Hematopoietic multipotent progenitor cell treated with erythropoietin and hydrocortisone succinate and interleukin-3 and kit ligand, for 8 days (in vitro differentiated cells): ENCODE data around the gene CEP57L1.
A peak's percentile ranks its signal among the peaks of the same experiment; 100 is the strongest.
"Not testable (repeated sequence)": the region's sequence is repeated elsewhere in the genome, so short reads cannot be mapped to it uniquely, and the experiment has no call there.

ENCODE experiments used
- DNase-seq: peaks from one replicate; pipeline ENCODE4 v3.0.0-alpha.2; 2015

The CEP57L1 gene

GRCh38 chr6:109074133-109074415, 21.2 kb upstream of the CEP57L1 start:
- no peak for DNase-seq

- DNase-seq = no peak
Observed at GRCh38 chr6:109075934-109076333, 19.4 kb upstream of the CEP57L1 start.

- peak; percentile 62 for DNase-seq
Observed at GRCh38 chr6:109076377-109076776, 18.9 kb upstream of the CEP57L1 start.

GRCh38 chr6:109079981-109080380, 15.3 kb upstream of the CEP57L1 start:
- no peak for DNase-seq

GRCh38 chr6:109081026-109081425, 14.3 kb upstream of the CEP57L1 start:
- DNase-seq = no peak

GRCh38 chr6:109081516-109082187, 13.7 kb upstream of the CEP57L1 start:
- DNase-seq = no peak

GRCh38 chr6:109082188-109082577, 13.1 kb upstream of the CEP57L1 start:
- DNase-seq = no peak

GRCh38 chr6:109083657-109084056, 11.7 kb upstream of the CEP57L1 start:
- no peak for DNase-seq

- DNase-seq = not testable (repeated sequence)
Observed at GRCh38 chr6:109084146-109084545, 11.2 kb upstream of the CEP57L1 start.

- DNase-seq = no peak
Observed at GRCh38 chr6:109087661-109088264, 7.5 kb upstream of the CEP57L1 start.

- DNase-seq = no peak
Observed at GRCh38 chr6:109088995-109089394, 6.3 kb upstream of the CEP57L1 start.

- DNase-seq = no peak
Observed at GRCh38 chr6:109091314-109092024, 3.8 kb upstream of the CEP57L1 start.

GRCh38 chr6:109092074-109092473, 3.2 kb upstream of the CEP57L1 start:
- no peak for DNase-seq

GRCh38 chr6:109093732-109094415, 1.4 kb upstream of the CEP57L1 start:
- DNase-seq = no peak

- DNase-seq = peak; percentile 86
Observed at GRCh38 chr6:109094416-109095035, 781 bp upstream of the CEP57L1 start, which contains the start of gene SESN1. Gene SESN1 (minus strand): TSS chr6:109094846. CDS start chr6:109094073, 773 bp downstream.

GRCh38 chr6:109095835-109096084, 453 bp downstream of the CEP57L1 start:
- DNase-seq = no peak

- no peak for DNase-seq
Observed at GRCh38 chr6:109096208-109096607, 901 bp downstream of the CEP57L1 start.

- no peak for DNase-seq
Observed at GRCh38 chr6:109097661-109098060, 2.4 kb downstream of the CEP57L1 start.

- peak; percentile 75 for DNase-seq
Observed at GRCh38 chr6:109102762-109103161, 7.5 kb downstream of the CEP57L1 start.

GRCh38 chr6:109103942-109104341, 8.6 kb downstream of the CEP57L1 start:
- DNase-seq = no peak

- no peak for DNase-seq
Observed at GRCh38 chr6:109104512-109104911, 9.2 kb downstream of the CEP57L1 start.

GRCh38 chr6:109105681-109106080, 10.4 kb downstream of the CEP57L1 start:
- peak; percentile 49 for DNase-seq

GRCh38 chr6:109109663-109110062, 14.4 kb downstream of the CEP57L1 start:
- DNase-seq = not testable (repeated sequence)

GRCh38 chr6:109112663-109113062, 17.4 kb downstream of the CEP57L1 start:
- DNase-seq = not testable (repeated sequence)
